Endothelial cell (in vitro differentiated cells): ENCODE results near the gene CPB1. TPM values are rescaled to one million over a fixed set of nuclear protein-coding genes. Genes with fewer than 3 reads are reported as not detected.

Source experiments
- DNase-seq: peaks from one replicate; pipeline ENCODE4 v3.0.0; 2021; ENCODE audit warnings: low spot score
- H3K27ac Mint-ChIP-seq: one replicate; pipeline ENCODE4 v1.8.0; 2021; ENCODE audit warnings: mixed read lengths, inconsistent platforms; ENCODE audit not compliant: unreplicated experiment
- H3K27me3 Mint-ChIP-seq: one replicate; pipeline ENCODE4 v1.8.0; 2021; ENCODE audit warnings: mild to moderate bottlenecking, moderate library complexity, mixed read lengths, inconsistent platforms; ENCODE audit not compliant: unreplicated experiment
- H3K36me3 Mint-ChIP-seq: one replicate; pipeline ENCODE4 v1.8.0; 2021; ENCODE audit warnings: mild to moderate bottlenecking, low read depth, mixed read lengths, inconsistent platforms; ENCODE audit not compliant: unreplicated experiment
- H3K4me1 Mint-ChIP-seq: one replicate; pipeline ENCODE4 v1.8.0; 2021; ENCODE audit warnings: mild to moderate bottlenecking, mixed read lengths, inconsistent platforms; ENCODE audit not compliant: unreplicated experiment
- H3K4me3 Mint-ChIP-seq: one replicate; pipeline ENCODE4 v1.8.0; 2021; ENCODE audit warnings: mild to moderate bottlenecking, mixed read lengths, inconsistent platforms; ENCODE audit not compliant: unreplicated experiment
- H3K9me3 Mint-ChIP-seq: one replicate; pipeline ENCODE4 v1.8.0; 2021; ENCODE audit warnings: mixed read lengths, inconsistent platforms; ENCODE audit not compliant: unreplicated experiment
- CTCF ChIP-seq: fragments of 200-600 bp; sonication (generic); IDR thresholded peaks from one replicate; pipeline ENCODE4 v1.5.0; 2021; ENCODE audit warnings: antibody characterized with exemption; ENCODE audit not compliant: unreplicated experiment
- total RNA-seq: library from RNA; stranded (reverse); fragmentation: NEBNext Ultra II Directional; extraction: Animal tissue kit (Norgen Biotek cat#: 25700); gene quantifications from one replicate; pipeline ENCODE4 v1.2.1, GENCODE V29; 2021; ENCODE audit not compliant: unreplicated experiment

CPB1 gene
- total RNA-seq, 1 donor from 2014 or later = 37.2 TPM

GRCh38 chr3:148790370-148790769 lies 37.2 kb upstream of the CPB1 start:
- H3K4me3 Mint-ChIP-seq = no peak overlapping the region
- TF ChIP-seq CTCF = no peak
- no peak for DNase-seq
- H3K4me1 Mint-ChIP-seq = peaks cover 3% of the 10 kb centered on the region
- H3K9me3 Mint-ChIP-seq = no peaks in the 10 kb centered on the region
- H3K27ac Mint-ChIP-seq = no peak overlapping the region
- peaks cover 1% of the 10 kb centered on the region for H3K27me3 Mint-ChIP-seq
- no peaks in the 10 kb centered on the region for H3K36me3 Mint-ChIP-seq

GRCh38 chr3:148790851-148791735 lies 36.5 kb upstream of the CPB1 start:
- Mint-ChIP-seq H3K27me3 (peaks cover 1% of the 10 kb centered on the region), H3K4me1 (peaks cover 3% of the 10 kb centered on the region), H3K36me3 (no peaks in the 10 kb centered on the region), H3K27ac (no peak overlapping the region), H3K4me3 (no peak overlapping the region), H3K9me3 (no peaks in the 10 kb centered on the region)
- no peak for TF ChIP-seq CTCF
- no peak for DNase-seq

GRCh38 chr3:148791920-148792319 lies 35.7 kb upstream of the CPB1 start:
- H3K27ac Mint-ChIP-seq = no peak overlapping the region

GRCh38 chr3:148792516-148792915 lies 35.1 kb upstream of the CPB1 start:
- Mint-ChIP-seq H3K9me3 (no peaks in the 10 kb centered on the region), H3K4me3 (no peak overlapping the region), H3K27ac (no peak overlapping the region), H3K4me1 (peaks cover 3% of the 10 kb centered on the region), H3K36me3 (no peaks in the 10 kb centered on the region), H3K27me3 (peaks cover 1% of the 10 kb centered on the region)
- no peak for DNase-seq
- TF ChIP-seq CTCF = no peak

More at GRCh38 chr3:148791920-148792319, 35.7 kb upstream of the CPB1 start:
- DNase-seq = no peak
- peaks cover 1% of the 10 kb centered on the region for H3K27me3 Mint-ChIP-seq
- H3K4me1 Mint-ChIP-seq = peaks cover 3% of the 10 kb centered on the region
- H3K9me3 Mint-ChIP-seq = no peaks in the 10 kb centered on the region
- H3K36me3 Mint-ChIP-seq = no peaks in the 10 kb centered on the region
- H3K4me3 Mint-ChIP-seq = no peak overlapping the region
- TF ChIP-seq CTCF = no peak

- H3K36me3 Mint-ChIP-seq = no peaks in the 10 kb centered on the region
- DNase-seq = no peak
- H3K27me3 Mint-ChIP-seq = peaks cover 1% of the 10 kb centered on the region
- TF ChIP-seq CTCF = no peak
- H3K27ac Mint-ChIP-seq = no peak overlapping the region
- no peak overlapping the region for H3K4me3 Mint-ChIP-seq
- no peaks in the 10 kb centered on the region for H3K9me3 Mint-ChIP-seq
- H3K4me1 Mint-ChIP-seq = no peaks in the 10 kb centered on the region
These were observed 30.8 kb upstream of the CPB1 start for GRCh38 chr3:148796799-148797198.
